ENCODE results near the gene ENPP6. TPM values are rescaled to one million over a fixed set of nuclear protein-coding genes. Genes with fewer than 3 reads are reported as not detected.

The ENPP6 gene
- total and polyA plus RNA-seq, 2 experiments from 2014 or later, result 0.11 TPM; not detected in 1

DNA sequence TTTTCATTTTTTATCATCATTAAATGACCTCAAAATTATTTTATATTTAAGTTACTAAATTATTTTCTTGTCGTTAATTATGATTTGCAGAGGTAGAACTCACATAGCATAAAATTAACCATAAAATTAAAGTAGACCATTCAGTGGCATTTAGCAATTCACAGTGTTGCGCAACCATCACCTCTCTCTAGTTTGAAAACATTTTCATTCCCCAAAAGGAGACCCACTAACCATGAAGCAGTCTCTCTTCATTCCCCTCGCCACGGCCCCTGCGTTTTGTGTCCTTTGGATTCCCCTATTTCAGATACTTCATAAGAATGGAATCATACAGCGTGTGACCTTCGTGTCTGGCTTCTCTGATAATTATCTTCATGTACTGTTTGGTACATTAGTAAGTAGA is 154.9 kb downstream of the ENPP6 start:
- Mint-ChIP-seq H3K9me3 (no peaks in the 10 kb centered on the region), H3K4me3 (no peak overlapping the region), H3K36me3 (ENCODE audit: low read depth) (no peaks in the 10 kb centered on the region), H3K27me3 (ENCODE audit: insufficient read depth, low read depth, poor library complexity) (peaks cover 5% of the 10 kb centered on the region), H3K27ac (no peak overlapping the region), H3K4me1 (peaks cover 7% of the 10 kb centered on the region)
- no peak for TF ChIP-seq EZH2 (IDR thresholded peaks at IDR 0.05; ENCODE audit: low read depth, unreplicated experiment)
- TF ChIP-seq, protein P1, sequence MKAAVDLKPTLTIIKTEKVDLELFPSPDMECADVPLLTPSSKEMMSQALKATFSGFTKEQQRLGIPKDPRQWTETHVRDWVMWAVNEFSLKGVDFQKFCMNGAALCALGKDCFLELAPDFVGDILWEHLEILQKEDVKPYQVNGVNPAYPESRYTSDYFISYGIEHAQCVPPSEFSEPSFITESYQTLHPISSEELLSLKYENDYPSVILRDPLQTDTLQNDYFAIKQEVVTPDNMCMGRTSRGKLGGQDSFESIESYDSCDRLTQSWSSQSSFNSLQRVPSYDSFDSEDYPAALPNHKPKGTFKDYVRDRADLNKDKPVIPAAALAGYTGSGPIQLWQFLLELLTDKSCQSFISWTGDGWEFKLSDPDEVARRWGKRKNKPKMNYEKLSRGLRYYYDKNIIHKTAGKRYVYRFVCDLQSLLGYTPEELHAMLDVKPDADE (IDR thresholded peaks at IDR 0.05), result no peak
- TF ChIP-seq ZNF462 (CRISPR knock-in tag; IDR thresholded peaks at IDR 0.05), result no peak
- no peak for TF ChIP-seq EZH2phosphoT487 (IDR thresholded peaks at IDR 0.05; ENCODE audit: unreplicated experiment)
- TF ChIP-seq ZNF114 (CRISPR knock-in tag; IDR thresholded peaks at IDR 0.05), result no peak
- no peak for TF ChIP-seq STAT1 (IDR thresholded peaks at IDR 0.05; ENCODE audit: unreplicated experiment)
- no peak for TF ChIP-seq CREB1 (CRISPR knock-in tag; IDR thresholded peaks at IDR 0.05; ENCODE audit: low read depth)
- no peak for TF ChIP-seq NANOG (IDR thresholded peaks at IDR 0.05; ENCODE audit: borderline replicate concordance)
- TF ChIP-seq, protein P2, sequence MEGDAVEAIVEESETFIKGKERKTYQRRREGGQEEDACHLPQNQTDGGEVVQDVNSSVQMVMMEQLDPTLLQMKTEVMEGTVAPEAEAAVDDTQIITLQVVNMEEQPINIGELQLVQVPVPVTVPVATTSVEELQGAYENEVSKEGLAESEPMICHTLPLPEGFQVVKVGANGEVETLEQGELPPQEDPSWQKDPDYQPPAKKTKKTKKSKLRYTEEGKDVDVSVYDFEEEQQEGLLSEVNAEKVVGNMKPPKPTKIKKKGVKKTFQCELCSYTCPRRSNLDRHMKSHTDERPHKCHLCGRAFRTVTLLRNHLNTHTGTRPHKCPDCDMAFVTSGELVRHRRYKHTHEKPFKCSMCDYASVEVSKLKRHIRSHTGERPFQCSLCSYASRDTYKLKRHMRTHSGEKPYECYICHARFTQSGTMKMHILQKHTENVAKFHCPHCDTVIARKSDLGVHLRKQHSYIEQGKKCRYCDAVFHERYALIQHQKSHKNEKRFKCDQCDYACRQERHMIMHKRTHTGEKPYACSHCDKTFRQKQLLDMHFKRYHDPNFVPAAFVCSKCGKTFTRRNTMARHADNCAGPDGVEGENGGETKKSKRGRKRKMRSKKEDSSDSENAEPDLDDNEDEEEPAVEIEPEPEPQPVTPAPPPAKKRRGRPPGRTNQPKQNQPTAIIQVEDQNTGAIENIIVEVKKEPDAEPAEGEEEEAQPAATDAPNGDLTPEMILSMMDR (conservative IDR thresholded peaks at IDR 0.05; ENCODE audit: low read depth in 2 of 2), result no peak
- TF ChIP-seq ZNF331 (CRISPR knock-in tag; IDR thresholded peaks at IDR 0.05; ENCODE audit: low read depth), result no peak
- TF ChIP-seq POLR2AphosphoS5 (IDR thresholded peaks at IDR 0.05; ENCODE audit: low read depth), result no peak
- TF ChIP-seq REST (IDR thresholded peaks at IDR 0.05; ENCODE audit: unreplicated experiment), result no peak
- TF ChIP-seq JUNB (IDR thresholded peaks at IDR 0.05; ENCODE audit: unreplicated experiment), result no peak
- ATAC-seq (no peak), DNase-seq (ENCODE audit: low spot score) (no peak)
- H4K20me1 ChIP-seq (replicated peaks; ENCODE audit: insufficient read depth), result no peaks in the 10 kb centered on the region
- H3K79me2 ChIP-seq (replicated peaks; ENCODE audit: insufficient read depth), result no peaks in the 10 kb centered on the region
- no peak overlapping the region for H3K27ac ChIP-seq (ENCODE audit: low read depth)
- no peaks in the 10 kb centered on the region for H3K9me2 ChIP-seq (ENCODE audit: insufficient read depth)
- no peak overlapping the region for H3K4me2 ChIP-seq
- H3K4me3 ChIP-seq, result no peak overlapping the region
- no peak overlapping the region for H2AFZ ChIP-seq
- H3F3A ChIP-seq (replicated peaks; ENCODE audit: low read depth), result no peaks in the 10 kb centered on the region
- H3K36me3 ChIP-seq (ENCODE audit: insufficient read depth), result no peaks in the 10 kb centered on the region
- H3K27me3 ChIP-seq (ENCODE audit: insufficient read depth), result no peaks in the 10 kb centered on the region
- no peaks in the 10 kb centered on the region for H3K4me1 ChIP-seq (ENCODE audit: insufficient read depth)
